Activated CD4-positive, alpha-beta T cell treated with anti-CD3 and anti-CD28 coated beads for 1 hour (primary cell): ENCODE results near the gene TRAK1.

Experiments
- DNase-seq: peaks from one replicate; pipeline ENCODE4 v3.0.0-alpha.2; 2020

Gene TRAK1

GRCh38 chr3:42159147-42159546 lies 68.0 kb downstream of the TRAK1 start:
- DNase-seq, result no peak

GRCh38 chr3:42159706-42160472 lies 68.7 kb downstream of the TRAK1 start:
- no peak for DNase-seq

- no peak for DNase-seq
These were observed 70.1 kb downstream of the TRAK1 start for GRCh38 chr3:42161050-42161935.

GRCh38 chr3:42162462-42162861 lies 71.3 kb downstream of the TRAK1 start:
- no peak for DNase-seq

GRCh38 chr3:42163622-42164244 lies 72.6 kb downstream of the TRAK1 start:
- no peak for DNase-seq

GRCh38 chr3:42164656-42165055 lies 73.5 kb downstream of the TRAK1 start:
- no peak for DNase-seq

- no peak for DNase-seq
These were observed 74.1 kb downstream of the TRAK1 start for GRCh38 chr3:42165211-42165610.

GRCh38 chr3:42166214-42166613 lies 75.1 kb downstream of the TRAK1 start:
- no peak for DNase-seq

GRCh38 chr3:42166662-42167300 lies 75.6 kb downstream of the TRAK1 start:
- DNase-seq, result no peak

- DNase-seq, result no peak
These were observed 78.5 kb downstream of the TRAK1 start for GRCh38 chr3:42169579-42170120.

- no peak for DNase-seq
These were observed 81.0 kb downstream of the TRAK1 start for GRCh38 chr3:42172047-42172654.

- no peak for DNase-seq
These were observed 82.2 kb downstream of the TRAK1 start for GRCh38 chr3:42173307-42173706.

- DNase-seq, result no peak
These were observed 83.7 kb downstream of the TRAK1 start for GRCh38 chr3:42174679-42175385.

GRCh38 chr3:42175386-42176240 lies 84.5 kb downstream of the TRAK1 start:
- no peak for DNase-seq

GRCh38 chr3:42176242-42177034 lies 85.3 kb downstream of the TRAK1 start:
- no peak for DNase-seq

GRCh38 chr3:42177068-42177800 lies 86.1 kb downstream of the TRAK1 start:
- no peak for DNase-seq

GRCh38 chr3:42177801-42178150 lies 86.6 kb downstream of the TRAK1 start:
- DNase-seq, result no peak

GRCh38 chr3:42179110-42179725 lies 88.1 kb downstream of the TRAK1 start:
- no peak for DNase-seq

GRCh38 chr3:42180901-42181300 lies 89.7 kb downstream of the TRAK1 start:
- no peak for DNase-seq
